GM12878 (cell line): Measurements from ENCODE around the gene SMPDL3A. TPM values are rescaled to one million over a fixed set of nuclear protein-coding genes. Genes with fewer than 3 reads are reported as not detected.

Experiments used
- ATAC-seq: fragments of 200-7000 bp; cut with Tn5 transposase; 3 replicates; pipeline ENCODE4 v1.9.1; 2020; ENCODE audit warnings: mild to moderate bottlenecking, moderate library complexity
- BruUV-seq: library from RNA; stranded (reverse); fragments of 400-500 nt; replicated peaks from 2 replicates; lab custom pipeline; 2021; lab: Mats Ljungman, UMichigan
- CTCF ChIA-PET: fragments of 300-600 bp; sonication (Branson Sonifier 250); formaldehyde crosslinking; extraction: SDS; loops from one replicate; lab custom pipeline; 2021; ENCODE audit warnings: inconsistent platforms; lab: Yijun Ruan, JAX
- POLR2A ChIA-PET: fragments of 350-600 bp; formaldehyde crosslinking; extraction: SDS; loops from one replicate; lab custom pipeline; 2021; ENCODE audit warnings: inconsistent platforms; lab: Charles Lee
- RAD21 ChIA-PET: fragments of 300-600 bp; sonication (Branson Sonifier 250); formaldehyde crosslinking; loops from one replicate; lab custom pipeline; 2023; ENCODE audit warnings: antibody characterized with exemption; ENCODE audit not compliant: unreplicated experiment; lab: Charles Lee
- SMC1A ChIA-PET: fragments of 300-600 bp; sonication (Branson Sonifier 250); formaldehyde crosslinking; loops from one replicate; lab custom pipeline; 2023; ENCODE audit not compliant: unreplicated experiment, uncharacterized antibody; lab: Charles Lee
- DNase-seq: peaks from one replicate; pipeline ENCODE4 v3.0.0-alpha.2; 2011; ENCODE audit warnings: low read depth, low spot score
- FAIRE-seq: peaks from 3 replicates; lab custom pipeline; 2011; peaks lifted over from hg19 to GRCh38; lab: Jason Lieb, UNC
- H2AFZ ChIP-seq: 2 replicates; pipeline ENCODE4 v1.6.0; 2011; ENCODE audit warnings: low read depth, low read length, control low read depth; ENCODE audit not compliant: control insufficient read depth
- H3K27ac ChIP-seq: 2 replicates; pipeline ENCODE4 v1.5.1; 2011; ENCODE audit warnings: control low read depth; ENCODE audit not compliant: control insufficient read depth, insufficient read depth
- H3K27me3 ChIP-seq, 2 experiments: replicated peaks in 1 of 2; 2 replicates each; pipeline versions ENCODE4 v1.6.0 to v1.6.1; 2011; ENCODE audit warnings: low read length in 1 of 2; ENCODE audit not compliant: control insufficient read depth in 2 of 2, insufficient read depth in 2 of 2
- H3K36me3 ChIP-seq, 2 experiments: 2 replicates each; pipeline ENCODE4 v1.5.1; 2011; ENCODE audit warnings: low read length in 1 of 2; ENCODE audit not compliant: control insufficient read depth in 2 of 2, insufficient read depth in 2 of 2
- H3K4me1 ChIP-seq: 2 replicates; pipeline ENCODE4 v1.6.1; 2011; ENCODE audit warnings: mild to moderate bottlenecking, low read length, moderate library complexity, mixed read lengths; ENCODE audit not compliant: control insufficient read depth, insufficient read depth
- H3K4me2 ChIP-seq: 2 replicates; pipeline ENCODE4 v1.6.0; 2011; ENCODE audit warnings: control low read depth; ENCODE audit not compliant: control insufficient read depth, insufficient read depth
- H3K4me3 ChIP-seq: fragments of 200-600 bp; sonication (generic); 2 replicates; pipeline ENCODE4 v1.5.1; 2016
- H3K79me2 ChIP-seq: 2 replicates; pipeline ENCODE4 v1.6.0; 2011; ENCODE audit warnings: low read length; ENCODE audit not compliant: control insufficient read depth, insufficient read depth
- H3K9ac ChIP-seq: 2 replicates; pipeline ENCODE4 v1.8.0; 2011; ENCODE audit warnings: low read length, control low read depth, mixed read lengths; ENCODE audit not compliant: control insufficient read depth, insufficient read depth
- H3K9me3 ChIP-seq: replicated peaks from 3 replicates; pipeline ENCODE4 v1.5.1; 2011; ENCODE audit warnings: mild to moderate bottlenecking, low read length; ENCODE audit not compliant: control insufficient read depth, insufficient read depth
- H4K20me1 ChIP-seq: 2 replicates; pipeline ENCODE4 v1.6.0; 2011; ENCODE audit not compliant: control insufficient read depth, insufficient read depth
- ATF7 ChIP-seq: fragments of 450-650 bp; IDR thresholded peaks from 2 replicates; pipeline ENCODE4 v1.6.1; 2016; ENCODE audit warnings: low read depth, mild to moderate bottlenecking
- BHLHE40 ChIP-seq, 2 experiments: fragments of 450-650 bp in 1 of 2; IDR thresholded peaks; 2 replicates each; pipeline ENCODE4 v1.6.1; 2011 to 2017; ENCODE audit warnings: low read depth in 2 of 2, borderline replicate concordance in 1 of 2, improper control_type of control experiment in 1 of 2, low read length in 1 of 2, mild to moderate bottlenecking in 1 of 2
- BMI1 ChIP-seq: fragments of 450-650 bp; IDR thresholded peaks from 2 replicates; pipeline ENCODE4 v1.6.1; 2016; ENCODE audit warnings: mild to moderate bottlenecking, moderate library complexity, borderline replicate concordance
- CBFB ChIP-seq: IDR thresholded peaks from 2 replicates; pipeline ENCODE4 v1.6.1; 2016; ENCODE audit warnings: antibody characterized with exemption, low read depth
- CREM ChIP-seq: IDR thresholded peaks from 2 replicates; pipeline ENCODE4 v1.6.1; 2014; ENCODE audit warnings: antibody characterized with exemption, low read depth
- DPF2 ChIP-seq: fragments of 450-650 bp; IDR thresholded peaks from 2 replicates; pipeline ENCODE4 v1.6.1; 2017; ENCODE audit warnings: mild to moderate bottlenecking
- FOS ChIP-seq: IDR thresholded peaks from 3 replicates; pipeline ENCODE4 v1.6.1; 2011; ENCODE audit warnings: borderline replicate concordance; ENCODE audit not compliant: insufficient read length; ENCODE audit errors: extremely low read depth
- FOXK2 ChIP-seq: fragments of 450-650 bp; IDR thresholded peaks from 2 replicates; pipeline ENCODE4 v1.6.1; 2017; ENCODE audit warnings: mild to moderate bottlenecking, moderate library complexity
- HDGF ChIP-seq: fragments of 450-650 bp; IDR thresholded peaks from 2 replicates; pipeline ENCODE4 v1.6.1; 2016; ENCODE audit warnings: antibody characterized with exemption
- PAX5 ChIP-seq: IDR thresholded peaks from 2 replicates; pipeline ENCODE4 v1.6.1; 2011; ENCODE audit warnings: low read depth, low read length, borderline replicate concordance
- SRF ChIP-seq, 2 experiments: IDR thresholded peaks; 2 replicates each; pipeline ENCODE4 v1.6.1; 2011; ENCODE audit warnings: low read depth in 2 of 2, low read length in 2 of 2, mild to moderate bottlenecking in 1 of 2, moderate library complexity in 1 of 2
- TARDBP ChIP-seq: IDR thresholded peaks from 2 replicates; pipeline ENCODE4 v1.6.1; 2016; ENCODE audit warnings: borderline replicate concordance
- TCF12 ChIP-seq: IDR thresholded peaks from 2 replicates; pipeline ENCODE4 v1.6.1; 2011; ENCODE audit warnings: low read depth, mild to moderate bottlenecking, low read length
- YBX1 ChIP-seq: fragments of 450-650 bp; IDR thresholded peaks from 2 replicates; pipeline ENCODE4 v1.6.1; 2016; ENCODE audit warnings: antibody characterized with exemption
- ZBED1 ChIP-seq: IDR thresholded peaks from 2 replicates; pipeline ENCODE4 v1.6.1; 2016; ENCODE audit warnings: borderline replicate concordance
- WGBS: methylation state at CpG from one replicate; pipeline ENCODE4 v1.1.6; 2016; ENCODE audit warnings: low lambda C conversion rate; ENCODE audit not compliant: insufficient replicate concordance, insufficient coverage; ENCODE audit errors: missing lambda C conversion rate; 5-methylcytosine and 5-hydroxymethylcytosine counted together
- in situ Hi-C: fragments of 300-500 bp; cut with MboI; formaldehyde crosslinking; loops from 9 replicates; pipeline ENCODE4 v1.14.3; 2018; ENCODE audit warnings: mixed read lengths
- intact Hi-C: fragments of 100-400 bp; cut with micrococcal nuclease; formaldehyde crosslinking; loops from one replicate; pipeline ENCODE4 v1.14.2; 2022; ENCODE audit not compliant: unreplicated experiment
- polyA plus RNA-seq, 11 experiments: library from polyadenylated mRNA; depleted of rRNA in 4 of 11; unstranded in 6 of 11; stranded (reverse) in 5 of 11; fragments of >200 nt; fragmentation: Nextera tagmentation in 4 of 11; fragmentation: Illumina TruSeq in 1 of 11; extraction: Ambion mirVana in 4 of 11; extraction: Trizol in 1 of 11; gene quantifications; 1 replicate in 1 of 11; 2 replicates in 10 of 11; pipeline versions ENCODE4 v1.2.1 to v1.2.3, GENCODE V29; 2011 to 2016; ENCODE audit warnings: inconsistent platforms in 2 of 11, missing spikeins in 2 of 11, low read depth in 1 of 11
- total RNA-seq, 4 experiments: library from RNA; depleted of rRNA in 3 of 4; stranded (reverse); fragments of >200 nt in 3 of 4; fragmentation: Illumina TruSeq in 1 of 4; extraction: Trizol in 1 of 4; gene quantifications; 2 replicates each; pipeline versions ENCODE4 v1.2.1 to v1.2.3, GENCODE V29; 2013 to 2021
- TF ChIP-seq, protein P1 (sequence below): IDR thresholded peaks from 2 replicates; pipeline ENCODE4 v1.6.1; 2012; ENCODE audit warnings: low read length, inconsistent platforms
- TF ChIP-seq, protein P2 (sequence below): IDR thresholded peaks from 2 replicates; pipeline ENCODE4 v1.6.1; 2011; ENCODE audit warnings: mild to moderate bottlenecking, low read depth, low read length, moderate library complexity; ENCODE audit not compliant: insufficient replicate concordance
- TF ChIP-seq, protein P3 (sequence below): fragments of 450-650 bp; IDR thresholded peaks from 2 replicates; pipeline ENCODE4 v1.6.1; 2016; ENCODE audit warnings: mild to moderate bottlenecking
- TF ChIP-seq, protein P4 (sequence below): IDR thresholded peaks from 2 replicates; pipeline ENCODE4 v1.6.1; 2011; ENCODE audit warnings: borderline replicate concordance, low read depth, mild to moderate bottlenecking, moderate library complexity, low read length; ENCODE audit not compliant: insufficient read depth, poor library complexity, severe bottlenecking
- TF ChIP-seq, protein P5 (sequence below): IDR thresholded peaks from 2 replicates; pipeline ENCODE4 v1.6.1; 2012; ENCODE audit warnings: low read depth, low read length, improper control_type of control experiment

The SMPDL3A gene
- total and polyA plus RNA-seq, 10 of the 15 experiments (the other 5 are each of a cell fraction or from before 2014, with no cell fraction given): 0.05 to 0.91 (median 0.09) TPM; not detected in 3

DNA sequence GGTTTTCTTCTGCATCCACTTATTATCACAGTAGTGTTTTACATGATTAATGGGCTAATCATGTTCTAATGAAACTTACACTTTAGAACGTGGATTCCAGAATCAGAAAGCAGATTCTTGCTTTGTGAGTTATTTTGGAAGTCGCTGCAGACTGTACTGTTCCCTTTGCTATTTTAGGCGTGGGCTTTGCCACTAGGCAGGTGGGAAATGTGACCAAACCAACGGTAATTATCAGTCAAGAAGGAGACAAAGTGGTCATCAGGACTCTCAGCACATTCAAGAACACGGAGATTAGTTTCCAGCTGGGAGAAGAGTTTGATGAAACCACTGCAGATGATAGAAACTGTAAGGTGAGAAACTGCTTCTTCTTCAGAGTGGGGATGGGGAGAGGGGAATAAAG, 8.9 kb upstream of the SMPDL3A start (continued):
- no peak for TF ChIP-seq PAX5
- TF ChIP-seq, protein P1, sequence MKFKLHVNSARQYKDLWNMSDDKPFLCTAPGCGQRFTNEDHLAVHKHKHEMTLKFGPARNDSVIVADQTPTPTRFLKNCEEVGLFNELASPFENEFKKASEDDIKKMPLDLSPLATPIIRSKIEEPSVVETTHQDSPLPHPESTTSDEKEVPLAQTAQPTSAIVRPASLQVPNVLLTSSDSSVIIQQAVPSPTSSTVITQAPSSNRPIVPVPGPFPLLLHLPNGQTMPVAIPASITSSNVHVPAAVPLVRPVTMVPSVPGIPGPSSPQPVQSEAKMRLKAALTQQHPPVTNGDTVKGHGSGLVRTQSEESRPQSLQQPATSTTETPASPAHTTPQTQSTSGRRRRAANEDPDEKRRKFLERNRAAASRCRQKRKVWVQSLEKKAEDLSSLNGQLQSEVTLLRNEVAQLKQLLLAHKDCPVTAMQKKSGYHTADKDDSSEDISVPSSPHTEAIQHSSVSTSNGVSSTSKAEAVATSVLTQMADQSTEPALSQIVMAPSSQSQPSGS: no peak
- no peak for TF ChIP-seq DPF2
- no peak for TF ChIP-seq CREM
- TF ChIP-seq YBX1: no peak
- TF ChIP-seq CBFB: no peak
- no peak for TF ChIP-seq BMI1
- TF ChIP-seq SRF (IDR thresholded peaks at IDR 0.05; ENCODE audit: low read depth in 2 of 2, low read length in 2 of 2): no peak

DNA sequence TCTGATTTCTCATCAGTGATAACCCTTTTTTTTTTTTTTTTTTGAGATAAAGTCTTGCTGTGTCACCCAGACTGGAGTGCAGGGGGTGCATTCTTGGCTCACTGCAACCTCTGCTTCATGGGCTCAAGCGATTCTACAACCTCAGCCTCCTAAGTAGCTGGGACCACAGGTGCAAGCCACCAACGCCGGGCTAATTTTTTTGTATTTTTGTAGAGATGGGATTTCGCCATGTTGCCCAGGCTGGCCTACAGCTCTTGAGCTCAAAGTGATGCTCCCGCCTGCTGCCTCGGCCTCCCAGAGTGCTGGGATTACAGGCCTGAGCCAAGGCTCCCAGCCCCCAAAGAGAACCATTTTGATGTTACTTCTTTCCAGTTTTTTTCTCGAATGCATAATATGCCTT, 7.3 kb upstream of the SMPDL3A start:
- WGBS: 62% methylated on average over 7 of the region's 7 CpGs
- ChIA-PET RAD21 (no interaction called here), POLR2A (no interaction called here), CTCF (interaction anchor here (1.0 kb wide), 1 partner anchor 57 kb away, joined by 3 read pairs; no protein-coding TSS in a partner anchor), SMC1A (interaction anchor here (0.8 to 1.3 kb wide), 3 partner anchors 8 to 13 kb away, joined by 3 read pairs; no protein-coding TSS in a partner anchor)
- no peaks in the 10 kb centered on the region for H3K36me3 ChIP-seq
- no peaks in the 10 kb centered on the region for H3K9me3 ChIP-seq
- FAIRE-seq (no peak), DNase-seq (no peak), ATAC-seq (no peak)
- in situ Hi-C loops: no loop called here
- no peaks in the 10 kb centered on the region for H3K27me3 ChIP-seq
- H3K4me3 ChIP-seq: no peak overlapping the region
- H4K20me1 ChIP-seq: no peaks in the 10 kb centered on the region
- no peaks in the 10 kb centered on the region for H3K4me1 ChIP-seq
- H3K4me2 ChIP-seq: no peak overlapping the region
- H3K79me2 ChIP-seq: no peaks in the 10 kb centered on the region
- H3K9ac ChIP-seq: no peak overlapping the region
- intact Hi-C loops: no loop called here
- H2AFZ ChIP-seq: no peak overlapping the region
- no peak overlapping the region for H3K27ac ChIP-seq
- BruUV-seq: no TSS peak
- TF ChIP-seq HDGF (no peak), TCF12 (no peak), FOS (no peak), FOXK2 (no peak), TARDBP (no peak), ATF7 (no peak), BHLHE40 (IDR thresholded peaks at IDR 0.05; ENCODE audit: borderline replicate concordance in 1 of 2, low read depth in 2 of 2, low read length in 1 of 2) (no peak), ZBED1 (no peak)
- TF ChIP-seq, protein P2, sequence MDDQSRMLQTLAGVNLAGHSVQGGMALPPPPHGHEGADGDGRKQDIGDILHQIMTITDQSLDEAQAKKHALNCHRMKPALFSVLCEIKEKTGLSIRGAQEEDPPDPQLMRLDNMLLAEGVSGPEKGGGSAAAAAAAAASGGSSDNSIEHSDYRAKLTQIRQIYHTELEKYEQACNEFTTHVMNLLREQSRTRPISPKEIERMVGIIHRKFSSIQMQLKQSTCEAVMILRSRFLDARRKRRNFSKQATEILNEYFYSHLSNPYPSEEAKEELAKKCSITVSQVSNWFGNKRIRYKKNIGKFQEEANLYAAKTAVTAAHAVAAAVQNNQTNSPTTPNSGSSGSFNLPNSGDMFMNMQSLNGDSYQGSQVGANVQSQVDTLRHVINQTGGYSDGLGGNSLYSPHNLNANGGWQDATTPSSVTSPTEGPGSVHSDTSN: no peak
- TF ChIP-seq, protein P3, sequence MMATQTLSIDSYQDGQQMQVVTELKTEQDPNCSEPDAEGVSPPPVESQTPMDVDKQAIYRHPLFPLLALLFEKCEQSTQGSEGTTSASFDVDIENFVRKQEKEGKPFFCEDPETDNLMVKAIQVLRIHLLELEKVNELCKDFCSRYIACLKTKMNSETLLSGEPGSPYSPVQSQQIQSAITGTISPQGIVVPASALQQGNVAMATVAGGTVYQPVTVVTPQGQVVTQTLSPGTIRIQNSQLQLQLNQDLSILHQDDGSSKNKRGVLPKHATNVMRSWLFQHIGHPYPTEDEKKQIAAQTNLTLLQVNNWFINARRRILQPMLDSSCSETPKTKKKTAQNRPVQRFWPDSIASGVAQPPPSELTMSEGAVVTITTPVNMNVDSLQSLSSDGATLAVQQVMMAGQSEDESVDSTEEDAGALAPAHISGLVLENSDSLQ: no peak
- TF ChIP-seq, protein P4, sequence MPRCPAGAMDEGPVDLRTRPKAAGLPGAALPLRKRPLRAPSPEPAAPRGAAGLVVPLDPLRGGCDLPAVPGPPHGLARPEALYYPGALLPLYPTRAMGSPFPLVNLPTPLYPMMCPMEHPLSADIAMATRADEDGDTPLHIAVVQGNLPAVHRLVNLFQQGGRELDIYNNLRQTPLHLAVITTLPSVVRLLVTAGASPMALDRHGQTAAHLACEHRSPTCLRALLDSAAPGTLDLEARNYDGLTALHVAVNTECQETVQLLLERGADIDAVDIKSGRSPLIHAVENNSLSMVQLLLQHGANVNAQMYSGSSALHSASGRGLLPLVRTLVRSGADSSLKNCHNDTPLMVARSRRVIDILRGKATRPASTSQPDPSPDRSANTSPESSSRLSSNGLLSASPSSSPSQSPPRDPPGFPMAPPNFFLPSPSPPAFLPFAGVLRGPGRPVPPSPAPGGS: no peak
- TF ChIP-seq, protein P5, sequence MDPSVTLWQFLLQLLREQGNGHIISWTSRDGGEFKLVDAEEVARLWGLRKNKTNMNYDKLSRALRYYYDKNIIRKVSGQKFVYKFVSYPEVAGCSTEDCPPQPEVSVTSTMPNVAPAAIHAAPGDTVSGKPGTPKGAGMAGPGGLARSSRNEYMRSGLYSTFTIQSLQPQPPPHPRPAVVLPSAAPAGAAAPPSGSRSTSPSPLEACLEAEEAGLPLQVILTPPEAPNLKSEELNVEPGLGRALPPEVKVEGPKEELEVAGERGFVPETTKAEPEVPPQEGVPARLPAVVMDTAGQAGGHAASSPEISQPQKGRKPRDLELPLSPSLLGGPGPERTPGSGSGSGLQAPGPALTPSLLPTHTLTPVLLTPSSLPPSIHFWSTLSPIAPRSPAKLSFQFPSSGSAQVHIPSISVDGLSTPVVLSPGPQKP: no peak
